WTC11 (cell line): ENCODE measurements around the gene ACP4. TPM values are rescaled to one million over a fixed set of nuclear protein-coding genes. Genes with fewer than 3 reads are reported as not detected.

Experiments
- ATAC-seq: fragments of 200-7000 bp; cut with Tn5 transposase; 2 replicates; pipeline ENCODE4 v1.10.0; 2021; ENCODE audit warnings: mild to moderate bottlenecking, moderate library complexity
- CTCF ChIA-PET: fragments of 300-600 bp; sonication (Branson Sonifier 250); formaldehyde crosslinking; loops from one replicate; lab custom pipeline; 2021; ENCODE audit warnings: antibody characterized with exemption; lab: Charles Lee
- POLR2A ChIA-PET: fragments of 350-600 bp; sonication (Branson Sonifier 250); formaldehyde crosslinking; loops from one replicate; lab custom pipeline; 2021; ENCODE audit warnings: antibody characterized with exemption; lab: Charles Lee
- DNase-seq: peaks from one replicate; pipeline ENCODE4 v3.0.0; 2021; ENCODE audit warnings: low spot score
- H3K27ac Mint-ChIP-seq: 2 replicates; pipeline ENCODE4 v1.8.0; 2021; ENCODE audit warnings: mixed read lengths
- H3K27me3 Mint-ChIP-seq: 2 replicates; pipeline ENCODE4 v1.8.0; 2021; ENCODE audit warnings: low read depth, mild to moderate bottlenecking, moderate library complexity, mixed read lengths
- H3K36me3 Mint-ChIP-seq: 2 replicates; pipeline ENCODE4 v1.8.0; 2021; ENCODE audit warnings: mixed read lengths
- H3K4me1 Mint-ChIP-seq: 2 replicates; pipeline ENCODE4 v1.8.0; 2022; ENCODE audit warnings: mixed read lengths
- H3K4me3 Mint-ChIP-seq: 2 replicates; pipeline ENCODE4 v1.8.0; 2021; ENCODE audit warnings: mild to moderate bottlenecking, moderate library complexity, mixed read lengths
- H3K9me3 Mint-ChIP-seq: 2 replicates; pipeline ENCODE4 v1.8.0; 2021; ENCODE audit warnings: mixed read lengths
- ELF4 ChIP-seq: sonication (generic); formaldehyde crosslinking; IDR thresholded peaks from 2 replicates; pipeline ENCODE4 v1.8.1; 2022; ENCODE audit warnings: low read depth, mild to moderate bottlenecking, moderate library complexity, missing genetic modification reagents
- FOXK1 ChIP-seq: sonication (generic); formaldehyde crosslinking; IDR thresholded peaks from 2 replicates; pipeline ENCODE4 v1.8.0; 2022; ENCODE audit warnings: mild to moderate bottlenecking, moderate library complexity, missing genetic modification reagents
- KAT7 ChIP-seq: sonication (generic); formaldehyde crosslinking; IDR thresholded peaks from 2 replicates; pipeline ENCODE4 v1.8.1; 2023; ENCODE audit warnings: missing genetic modification reagents, mild to moderate bottlenecking, borderline replicate concordance
- NFYB ChIP-seq: sonication (generic); formaldehyde crosslinking; conservative IDR thresholded peaks from 2 replicates; pipeline ENCODE4 v1.8.0; 2022; ENCODE audit warnings: low read depth, missing genetic modification reagents
- NR3C1 ChIP-seq: sonication (generic); formaldehyde crosslinking; conservative IDR thresholded peaks from 2 replicates; pipeline ENCODE4 v1.8.1; 2023; ENCODE audit warnings: low read depth, mild to moderate bottlenecking, missing genetic modification reagents
- OVOL2 ChIP-seq: fragments of 250-450 bp; sonication (Bioruptor Pico); IDR thresholded peaks from 2 replicates; pipeline ENCODE4 v1.9.0; 2021; ENCODE audit warnings: mild to moderate bottlenecking, borderline replicate concordance
- PRRX2 ChIP-seq: fragments of 250-450 bp; sonication (Bioruptor Pico); IDR thresholded peaks from 2 replicates; pipeline ENCODE4 v1.8.0; 2021; ENCODE audit warnings: mild to moderate bottlenecking
- SMAD3 ChIP-seq: sonication (generic); formaldehyde crosslinking; IDR thresholded peaks from 2 replicates; pipeline ENCODE4 v1.8.0; 2022; ENCODE audit warnings: missing genetic modification reagents, mild to moderate bottlenecking, borderline replicate concordance
- TP53 ChIP-seq: sonication (generic); formaldehyde crosslinking; IDR thresholded peaks from 2 replicates; pipeline ENCODE4 v1.8.1; 2023; ENCODE audit warnings: mild to moderate bottlenecking, missing genetic modification reagents
- total RNA-seq: library from RNA; stranded (reverse); gene quantifications from 3 replicates; pipeline ENCODE4 v1.2.3, GENCODE V29; 2021
- TF ChIP-seq, protein P1 (sequence below): fragments of 250-450 bp; sonication (Bioruptor Pico); IDR thresholded peaks from 2 replicates; pipeline ENCODE4 v1.9.0; 2021; ENCODE audit warnings: mild to moderate bottlenecking
- TF ChIP-seq, protein P2 (sequence below): sonication (generic); formaldehyde crosslinking; IDR thresholded peaks from 2 replicates; pipeline ENCODE4 v1.8.1; 2023; ENCODE audit warnings: mild to moderate bottlenecking, missing genetic modification reagents
- TF ChIP-seq, protein P3 (sequence below): sonication (generic); formaldehyde crosslinking; IDR thresholded peaks from 2 replicates; pipeline ENCODE4 v1.8.1; 2022; ENCODE audit warnings: mild to moderate bottlenecking, missing genetic modification reagents, moderate library complexity, borderline replicate concordance
- TF ChIP-seq, protein P4 (sequence below): sonication (generic); formaldehyde crosslinking; IDR thresholded peaks from 2 replicates; pipeline ENCODE4 v1.8.1; 2022; ENCODE audit warnings: low read depth, missing genetic modification reagents, borderline replicate concordance
- TF ChIP-seq, protein P5 (sequence below): sonication (generic); formaldehyde crosslinking; IDR thresholded peaks from 2 replicates; pipeline ENCODE4 v1.8.1; 2022; ENCODE audit warnings: mild to moderate bottlenecking, moderate library complexity, missing genetic modification reagents
- TF ChIP-seq, protein P6 (sequence below): sonication (generic); formaldehyde crosslinking; conservative IDR thresholded peaks from 2 replicates; pipeline ENCODE4 v1.8.1; 2023; ENCODE audit warnings: mild to moderate bottlenecking, low read depth, missing genetic modification reagents, moderate library complexity
- TF ChIP-seq, protein P7 (sequence below): fragments of 250-450 bp; sonication (Bioruptor Pico); IDR thresholded peaks from 2 replicates; pipeline ENCODE4 v1.9.0; 2021; ENCODE audit warnings: mild to moderate bottlenecking
- TF ChIP-seq, protein P8 (sequence below): sonication (generic); formaldehyde crosslinking; IDR thresholded peaks from 2 replicates; pipeline ENCODE4 v1.8.0; 2022; ENCODE audit warnings: mild to moderate bottlenecking, missing genetic modification reagents
- TF ChIP-seq, protein P9 (sequence below): fragments of 200-600 bp; IDR thresholded peaks from 2 replicates; pipeline ENCODE4 v1.8.0; 2022; ENCODE audit warnings: antibody characterized with exemption

The ACP4 gene
- total RNA-seq, 1 experiment from 2014 or later: not detected

DNA sequence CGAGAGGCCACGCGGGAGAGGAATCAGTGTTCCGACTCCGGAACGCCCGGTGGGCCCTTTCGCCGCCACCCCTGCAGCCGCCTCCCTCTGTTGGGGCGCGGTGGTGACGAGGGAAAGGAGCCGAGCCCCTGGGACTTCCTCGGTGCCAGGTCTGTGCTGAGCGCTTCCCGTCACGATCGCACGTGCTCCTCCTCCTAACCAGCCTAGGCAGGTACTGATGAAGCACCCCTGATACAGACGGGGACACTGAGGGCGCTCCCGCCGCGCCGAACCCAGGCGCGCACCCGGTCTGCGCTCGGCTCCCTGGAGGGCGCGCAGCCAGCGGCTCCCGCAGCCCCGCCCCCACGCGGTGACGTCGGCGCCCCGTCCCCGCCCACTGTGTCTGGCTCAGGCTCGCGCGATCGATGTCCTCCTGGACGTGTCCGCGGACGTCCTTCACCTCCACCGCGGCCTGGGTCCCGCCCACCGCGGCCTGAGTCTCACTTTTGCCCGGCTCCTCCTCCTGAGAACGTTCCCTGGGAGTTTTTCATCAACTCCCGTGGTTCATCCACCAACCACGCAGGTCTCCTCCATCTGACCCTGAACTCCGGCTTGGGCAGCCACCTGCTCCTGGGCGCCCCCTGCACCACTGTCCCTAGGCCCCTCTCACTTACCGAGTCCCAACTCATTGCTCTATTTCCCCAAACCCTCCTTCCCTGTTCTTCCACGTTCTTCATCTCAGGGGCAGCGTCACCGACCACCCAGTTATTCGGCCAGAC lies 45.7 kb downstream of the ACP4 start (continued):
- TF ChIP-seq, protein P1, sequence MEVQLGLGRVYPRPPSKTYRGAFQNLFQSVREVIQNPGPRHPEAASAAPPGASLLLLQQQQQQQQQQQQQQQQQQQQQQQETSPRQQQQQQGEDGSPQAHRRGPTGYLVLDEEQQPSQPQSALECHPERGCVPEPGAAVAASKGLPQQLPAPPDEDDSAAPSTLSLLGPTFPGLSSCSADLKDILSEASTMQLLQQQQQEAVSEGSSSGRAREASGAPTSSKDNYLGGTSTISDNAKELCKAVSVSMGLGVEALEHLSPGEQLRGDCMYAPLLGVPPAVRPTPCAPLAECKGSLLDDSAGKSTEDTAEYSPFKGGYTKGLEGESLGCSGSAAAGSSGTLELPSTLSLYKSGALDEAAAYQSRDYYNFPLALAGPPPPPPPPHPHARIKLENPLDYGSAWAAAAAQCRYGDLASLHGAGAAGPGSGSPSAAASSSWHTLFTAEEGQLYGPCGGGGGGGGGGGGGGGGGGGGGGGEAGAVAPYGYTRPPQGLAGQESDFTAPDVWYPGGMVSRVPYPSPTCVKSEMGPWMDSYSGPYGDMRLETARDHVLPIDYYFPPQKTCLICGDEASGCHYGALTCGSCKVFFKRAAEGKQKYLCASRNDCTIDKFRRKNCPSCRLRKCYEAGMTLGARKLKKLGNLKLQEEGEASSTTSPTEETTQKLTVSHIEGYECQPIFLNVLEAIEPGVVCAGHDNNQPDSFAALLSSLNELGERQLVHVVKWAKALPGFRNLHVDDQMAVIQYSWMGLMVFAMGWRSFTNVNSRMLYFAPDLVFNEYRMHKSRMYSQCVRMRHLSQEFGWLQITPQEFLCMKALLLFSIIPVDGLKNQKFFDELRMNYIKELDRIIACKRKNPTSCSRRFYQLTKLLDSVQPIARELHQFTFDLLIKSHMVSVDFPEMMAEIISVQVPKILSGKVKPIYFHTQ (CRISPR knock-in tag): no peak
- no peak for TF ChIP-seq KAT7 (CRISPR knock-in tag)

DNA sequence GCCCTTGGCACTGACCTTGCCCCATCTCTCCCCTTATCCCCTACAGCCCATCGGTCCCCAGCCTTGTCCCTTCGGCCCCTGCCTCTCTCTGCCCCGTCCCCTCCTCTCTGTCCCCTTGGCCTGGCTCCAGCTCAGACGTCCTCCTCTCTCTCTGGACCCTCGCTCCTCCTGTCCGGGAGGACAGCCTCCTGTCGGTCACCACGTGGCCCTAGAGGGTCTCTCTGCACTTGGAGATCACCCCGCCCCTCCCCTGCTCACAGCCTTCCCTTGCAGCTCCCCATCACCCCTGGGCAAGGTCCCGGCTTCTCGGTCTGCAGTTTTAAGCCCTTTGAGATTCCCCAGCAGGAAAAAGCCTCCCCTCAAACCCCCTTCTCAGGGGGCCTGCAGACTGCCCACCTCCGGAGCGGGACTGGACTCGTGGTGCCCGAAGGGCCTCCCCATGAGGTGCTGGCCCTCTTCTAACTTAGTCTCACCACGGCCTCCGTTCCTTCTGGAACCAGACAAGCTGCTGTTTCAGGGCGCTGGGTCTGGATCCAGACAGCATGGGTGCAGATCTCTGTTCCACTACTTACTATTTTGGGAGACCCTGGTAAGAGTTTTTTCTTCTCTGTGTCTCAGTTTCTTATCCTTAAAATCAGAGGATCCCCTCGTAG lies 46.5 kb downstream of the ACP4 start:
- DNase-seq: peak; percentile 41
- TF ChIP-seq SMAD3 (CRISPR knock-in tag) (no peak), FOXK1 (CRISPR knock-in tag) (no peak), PRRX2 (no peak), ELF4 (CRISPR knock-in tag) (no peak), TP53 (no peak), OVOL2 (CRISPR knock-in tag) (no peak), NFYB (no peak), NR3C1 (CRISPR knock-in tag) (no peak)
- TF ChIP-seq, protein P2, sequence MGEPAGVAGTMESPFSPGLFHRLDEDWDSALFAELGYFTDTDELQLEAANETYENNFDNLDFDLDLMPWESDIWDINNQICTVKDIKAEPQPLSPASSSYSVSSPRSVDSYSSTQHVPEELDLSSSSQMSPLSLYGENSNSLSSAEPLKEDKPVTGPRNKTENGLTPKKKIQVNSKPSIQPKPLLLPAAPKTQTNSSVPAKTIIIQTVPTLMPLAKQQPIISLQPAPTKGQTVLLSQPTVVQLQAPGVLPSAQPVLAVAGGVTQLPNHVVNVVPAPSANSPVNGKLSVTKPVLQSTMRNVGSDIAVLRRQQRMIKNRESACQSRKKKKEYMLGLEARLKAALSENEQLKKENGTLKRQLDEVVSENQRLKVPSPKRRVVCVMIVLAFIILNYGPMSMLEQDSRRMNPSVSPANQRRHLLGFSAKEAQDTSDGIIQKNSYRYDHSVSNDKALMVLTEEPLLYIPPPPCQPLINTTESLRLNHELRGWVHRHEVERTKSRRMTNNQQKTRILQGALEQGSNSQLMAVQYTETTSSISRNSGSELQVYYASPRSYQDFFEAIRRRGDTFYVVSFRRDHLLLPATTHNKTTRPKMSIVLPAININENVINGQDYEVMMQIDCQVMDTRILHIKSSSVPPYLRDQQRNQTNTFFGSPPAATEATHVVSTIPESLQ: no peak
- TF ChIP-seq, protein P3, sequence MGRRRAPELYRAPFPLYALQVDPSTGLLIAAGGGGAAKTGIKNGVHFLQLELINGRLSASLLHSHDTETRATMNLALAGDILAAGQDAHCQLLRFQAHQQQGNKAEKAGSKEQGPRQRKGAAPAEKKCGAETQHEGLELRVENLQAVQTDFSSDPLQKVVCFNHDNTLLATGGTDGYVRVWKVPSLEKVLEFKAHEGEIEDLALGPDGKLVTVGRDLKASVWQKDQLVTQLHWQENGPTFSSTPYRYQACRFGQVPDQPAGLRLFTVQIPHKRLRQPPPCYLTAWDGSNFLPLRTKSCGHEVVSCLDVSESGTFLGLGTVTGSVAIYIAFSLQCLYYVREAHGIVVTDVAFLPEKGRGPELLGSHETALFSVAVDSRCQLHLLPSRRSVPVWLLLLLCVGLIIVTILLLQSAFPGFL (CRISPR knock-in tag): no peak
- TF ChIP-seq, protein P4, sequence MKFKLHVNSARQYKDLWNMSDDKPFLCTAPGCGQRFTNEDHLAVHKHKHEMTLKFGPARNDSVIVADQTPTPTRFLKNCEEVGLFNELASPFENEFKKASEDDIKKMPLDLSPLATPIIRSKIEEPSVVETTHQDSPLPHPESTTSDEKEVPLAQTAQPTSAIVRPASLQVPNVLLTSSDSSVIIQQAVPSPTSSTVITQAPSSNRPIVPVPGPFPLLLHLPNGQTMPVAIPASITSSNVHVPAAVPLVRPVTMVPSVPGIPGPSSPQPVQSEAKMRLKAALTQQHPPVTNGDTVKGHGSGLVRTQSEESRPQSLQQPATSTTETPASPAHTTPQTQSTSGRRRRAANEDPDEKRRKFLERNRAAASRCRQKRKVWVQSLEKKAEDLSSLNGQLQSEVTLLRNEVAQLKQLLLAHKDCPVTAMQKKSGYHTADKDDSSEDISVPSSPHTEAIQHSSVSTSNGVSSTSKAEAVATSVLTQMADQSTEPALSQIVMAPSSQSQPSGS (CRISPR knock-in tag): no peak
- TF ChIP-seq, protein P5, sequence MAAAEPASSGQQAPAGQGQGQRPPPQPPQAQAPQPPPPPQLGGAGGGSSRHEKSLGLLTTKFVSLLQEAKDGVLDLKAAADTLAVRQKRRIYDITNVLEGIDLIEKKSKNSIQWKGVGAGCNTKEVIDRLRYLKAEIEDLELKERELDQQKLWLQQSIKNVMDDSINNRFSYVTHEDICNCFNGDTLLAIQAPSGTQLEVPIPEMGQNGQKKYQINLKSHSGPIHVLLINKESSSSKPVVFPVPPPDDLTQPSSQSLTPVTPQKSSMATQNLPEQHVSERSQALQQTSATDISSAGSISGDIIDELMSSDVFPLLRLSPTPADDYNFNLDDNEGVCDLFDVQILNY (CRISPR knock-in tag): no peak
- TF ChIP-seq, protein P6, sequence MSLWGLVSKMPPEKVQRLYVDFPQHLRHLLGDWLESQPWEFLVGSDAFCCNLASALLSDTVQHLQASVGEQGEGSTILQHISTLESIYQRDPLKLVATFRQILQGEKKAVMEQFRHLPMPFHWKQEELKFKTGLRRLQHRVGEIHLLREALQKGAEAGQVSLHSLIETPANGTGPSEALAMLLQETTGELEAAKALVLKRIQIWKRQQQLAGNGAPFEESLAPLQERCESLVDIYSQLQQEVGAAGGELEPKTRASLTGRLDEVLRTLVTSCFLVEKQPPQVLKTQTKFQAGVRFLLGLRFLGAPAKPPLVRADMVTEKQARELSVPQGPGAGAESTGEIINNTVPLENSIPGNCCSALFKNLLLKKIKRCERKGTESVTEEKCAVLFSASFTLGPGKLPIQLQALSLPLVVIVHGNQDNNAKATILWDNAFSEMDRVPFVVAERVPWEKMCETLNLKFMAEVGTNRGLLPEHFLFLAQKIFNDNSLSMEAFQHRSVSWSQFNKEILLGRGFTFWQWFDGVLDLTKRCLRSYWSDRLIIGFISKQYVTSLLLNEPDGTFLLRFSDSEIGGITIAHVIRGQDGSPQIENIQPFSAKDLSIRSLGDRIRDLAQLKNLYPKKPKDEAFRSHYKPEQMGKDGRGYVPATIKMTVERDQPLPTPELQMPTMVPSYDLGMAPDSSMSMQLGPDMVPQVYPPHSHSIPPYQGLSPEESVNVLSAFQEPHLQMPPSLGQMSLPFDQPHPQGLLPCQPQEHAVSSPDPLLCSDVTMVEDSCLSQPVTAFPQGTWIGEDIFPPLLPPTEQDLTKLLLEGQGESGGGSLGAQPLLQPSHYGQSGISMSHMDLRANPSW (CRISPR knock-in tag): no peak
- TF ChIP-seq, protein P7, sequence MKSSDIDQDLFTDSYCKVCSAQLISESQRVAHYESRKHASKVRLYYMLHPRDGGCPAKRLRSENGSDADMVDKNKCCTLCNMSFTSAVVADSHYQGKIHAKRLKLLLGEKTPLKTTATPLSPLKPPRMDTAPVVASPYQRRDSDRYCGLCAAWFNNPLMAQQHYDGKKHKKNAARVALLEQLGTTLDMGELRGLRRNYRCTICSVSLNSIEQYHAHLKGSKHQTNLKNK: no peak
- TF ChIP-seq, protein P8, sequence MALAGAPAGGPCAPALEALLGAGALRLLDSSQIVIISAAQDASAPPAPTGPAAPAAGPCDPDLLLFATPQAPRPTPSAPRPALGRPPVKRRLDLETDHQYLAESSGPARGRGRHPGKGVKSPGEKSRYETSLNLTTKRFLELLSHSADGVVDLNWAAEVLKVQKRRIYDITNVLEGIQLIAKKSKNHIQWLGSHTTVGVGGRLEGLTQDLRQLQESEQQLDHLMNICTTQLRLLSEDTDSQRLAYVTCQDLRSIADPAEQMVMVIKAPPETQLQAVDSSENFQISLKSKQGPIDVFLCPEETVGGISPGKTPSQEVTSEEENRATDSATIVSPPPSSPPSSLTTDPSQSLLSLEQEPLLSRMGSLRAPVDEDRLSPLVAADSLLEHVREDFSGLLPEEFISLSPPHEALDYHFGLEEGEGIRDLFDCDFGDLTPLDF: no peak
- TF ChIP-seq, protein P9, sequence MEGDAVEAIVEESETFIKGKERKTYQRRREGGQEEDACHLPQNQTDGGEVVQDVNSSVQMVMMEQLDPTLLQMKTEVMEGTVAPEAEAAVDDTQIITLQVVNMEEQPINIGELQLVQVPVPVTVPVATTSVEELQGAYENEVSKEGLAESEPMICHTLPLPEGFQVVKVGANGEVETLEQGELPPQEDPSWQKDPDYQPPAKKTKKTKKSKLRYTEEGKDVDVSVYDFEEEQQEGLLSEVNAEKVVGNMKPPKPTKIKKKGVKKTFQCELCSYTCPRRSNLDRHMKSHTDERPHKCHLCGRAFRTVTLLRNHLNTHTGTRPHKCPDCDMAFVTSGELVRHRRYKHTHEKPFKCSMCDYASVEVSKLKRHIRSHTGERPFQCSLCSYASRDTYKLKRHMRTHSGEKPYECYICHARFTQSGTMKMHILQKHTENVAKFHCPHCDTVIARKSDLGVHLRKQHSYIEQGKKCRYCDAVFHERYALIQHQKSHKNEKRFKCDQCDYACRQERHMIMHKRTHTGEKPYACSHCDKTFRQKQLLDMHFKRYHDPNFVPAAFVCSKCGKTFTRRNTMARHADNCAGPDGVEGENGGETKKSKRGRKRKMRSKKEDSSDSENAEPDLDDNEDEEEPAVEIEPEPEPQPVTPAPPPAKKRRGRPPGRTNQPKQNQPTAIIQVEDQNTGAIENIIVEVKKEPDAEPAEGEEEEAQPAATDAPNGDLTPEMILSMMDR: no peak

More for the DNA sequence above, 46.5 kb downstream of the ACP4 start:
- H3K4me1 Mint-ChIP-seq: peaks cover 18% of the 10 kb centered on the region
- ChIA-PET POLR2A (no interaction called here), CTCF (interaction anchor here (1.2 kb wide), 2 partner anchors 73 to 181 kb away, joined by 3 to 6 read pairs; no protein-coding TSS in a partner anchor)
- H3K9me3 Mint-ChIP-seq: no peaks in the 10 kb centered on the region
- H3K27me3 Mint-ChIP-seq: peaks cover 69% of the 10 kb centered on the region
- no peaks in the 10 kb centered on the region for H3K36me3 Mint-ChIP-seq
- H3K4me3 Mint-ChIP-seq: peak overlapping the region; percentile 83
- peak; percentile 12 for ATAC-seq
- no peak overlapping the region for H3K27ac Mint-ChIP-seq
